ENCODE results near the gene RGS7.
A peak's percentile ranks its signal among the peaks of the same experiment; 100 is the strongest.

Gene RGS7

DNA sequence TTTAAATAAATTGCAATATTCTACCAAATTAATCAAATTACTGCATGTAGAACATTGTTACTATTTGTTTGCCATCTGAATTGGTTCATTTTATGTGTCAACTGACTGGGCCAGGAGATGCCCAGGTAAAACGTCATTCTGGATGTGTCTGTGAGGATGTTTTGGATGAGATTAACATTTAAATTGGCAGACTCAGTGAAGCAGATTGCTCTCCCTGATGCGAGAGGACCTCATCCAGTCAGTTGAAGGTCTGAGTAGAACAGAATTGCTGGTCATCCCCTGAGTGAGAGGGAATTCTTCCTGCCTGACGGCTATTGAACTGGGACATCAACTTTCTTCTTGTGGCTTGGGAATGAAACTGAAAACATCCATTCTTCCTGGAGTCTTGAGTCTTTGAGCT lies 623.0 kb downstream of the RGS7 start:
- TF ChIP-seq, protein P1, sequence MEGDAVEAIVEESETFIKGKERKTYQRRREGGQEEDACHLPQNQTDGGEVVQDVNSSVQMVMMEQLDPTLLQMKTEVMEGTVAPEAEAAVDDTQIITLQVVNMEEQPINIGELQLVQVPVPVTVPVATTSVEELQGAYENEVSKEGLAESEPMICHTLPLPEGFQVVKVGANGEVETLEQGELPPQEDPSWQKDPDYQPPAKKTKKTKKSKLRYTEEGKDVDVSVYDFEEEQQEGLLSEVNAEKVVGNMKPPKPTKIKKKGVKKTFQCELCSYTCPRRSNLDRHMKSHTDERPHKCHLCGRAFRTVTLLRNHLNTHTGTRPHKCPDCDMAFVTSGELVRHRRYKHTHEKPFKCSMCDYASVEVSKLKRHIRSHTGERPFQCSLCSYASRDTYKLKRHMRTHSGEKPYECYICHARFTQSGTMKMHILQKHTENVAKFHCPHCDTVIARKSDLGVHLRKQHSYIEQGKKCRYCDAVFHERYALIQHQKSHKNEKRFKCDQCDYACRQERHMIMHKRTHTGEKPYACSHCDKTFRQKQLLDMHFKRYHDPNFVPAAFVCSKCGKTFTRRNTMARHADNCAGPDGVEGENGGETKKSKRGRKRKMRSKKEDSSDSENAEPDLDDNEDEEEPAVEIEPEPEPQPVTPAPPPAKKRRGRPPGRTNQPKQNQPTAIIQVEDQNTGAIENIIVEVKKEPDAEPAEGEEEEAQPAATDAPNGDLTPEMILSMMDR (IDR thresholded peaks at IDR 0.05; ENCODE audit: low read depth, low read length) = no peak

DNA sequence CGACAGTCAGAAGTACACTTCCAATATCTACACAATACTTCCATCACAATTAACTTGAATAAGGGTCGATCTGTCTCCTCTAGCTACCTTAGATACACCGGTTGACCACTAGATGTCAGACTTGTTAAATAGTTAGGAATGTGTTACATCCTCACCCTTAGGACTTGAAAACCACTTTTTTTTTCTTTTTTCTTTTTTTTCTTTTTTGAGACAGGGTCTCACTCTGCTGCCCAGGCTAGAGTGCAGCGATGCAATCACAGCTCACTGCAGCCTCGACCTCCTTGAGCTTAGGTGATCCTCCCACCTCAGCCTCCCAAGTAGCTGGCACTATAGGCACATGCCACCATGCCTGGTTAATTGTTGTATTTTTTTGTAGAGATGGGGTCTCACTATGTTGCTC lies 624.6 kb downstream of the RGS7 start:
- TF ChIP-seq, protein P1 (IDR thresholded peaks at IDR 0.05; ENCODE audit: low read depth, low read length) = peak; percentile 66

More for the DNA sequence above, 623.0 kb downstream of the RGS7 start:
- no peak for DNase-seq (ENCODE audit: extremely low read depth, low read depth)

More for the DNA sequence above, 624.6 kb downstream of the RGS7 start:
- DNase-seq (ENCODE audit: extremely low read depth, low read depth) = peak; percentile 38
